Umbilical cord (tissue), 2 donors: ENCODE measurements around the gene SERINC3. TPM values are rescaled to one million over a fixed set of nuclear protein-coding genes. Genes with fewer than 3 reads are reported as not detected.
"Not testable (repeated sequence)": the region's sequence is repeated elsewhere in the genome, so short reads cannot be mapped to it uniquely, and the experiment has no call there.

Experiments
- DNase-seq: peaks from one replicate; pipeline ENCODE4 v3.0.0-alpha.2; 2015; ENCODE audit warnings: low spot score
- total RNA-seq: library from RNA; depleted of rRNA; stranded (reverse); fragments of >200 nt; gene quantifications from one replicate; pipeline ENCODE4 v1.2.3, GENCODE V29; 2014; ENCODE audit warnings: low replicate concordance; ENCODE audit not compliant: insufficient read depth

Gene SERINC3
- total RNA-seq, 1 donor from 2014 or later: 112 TPM

DNA sequence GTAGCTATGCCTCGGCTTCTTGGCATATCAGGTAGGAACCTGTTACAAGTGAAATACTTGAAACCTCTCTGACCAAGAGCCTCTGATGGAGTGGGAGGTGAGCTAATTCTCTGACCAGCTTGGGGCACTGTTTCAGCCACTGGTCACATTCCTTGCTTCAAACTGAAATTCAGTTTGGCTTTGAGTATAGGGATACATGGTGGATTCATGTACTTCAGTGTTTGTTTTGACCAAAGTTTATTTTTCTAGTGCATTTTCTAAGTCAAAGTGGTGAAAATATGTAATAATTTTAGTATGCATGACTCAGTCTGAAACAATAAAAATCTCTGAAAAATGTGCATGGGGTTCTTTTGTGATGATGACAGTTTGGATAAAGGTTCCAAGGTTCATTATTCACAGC lies 27.6 kb downstream of the SERINC3 start:
- no peak for DNase-seq

DNA sequence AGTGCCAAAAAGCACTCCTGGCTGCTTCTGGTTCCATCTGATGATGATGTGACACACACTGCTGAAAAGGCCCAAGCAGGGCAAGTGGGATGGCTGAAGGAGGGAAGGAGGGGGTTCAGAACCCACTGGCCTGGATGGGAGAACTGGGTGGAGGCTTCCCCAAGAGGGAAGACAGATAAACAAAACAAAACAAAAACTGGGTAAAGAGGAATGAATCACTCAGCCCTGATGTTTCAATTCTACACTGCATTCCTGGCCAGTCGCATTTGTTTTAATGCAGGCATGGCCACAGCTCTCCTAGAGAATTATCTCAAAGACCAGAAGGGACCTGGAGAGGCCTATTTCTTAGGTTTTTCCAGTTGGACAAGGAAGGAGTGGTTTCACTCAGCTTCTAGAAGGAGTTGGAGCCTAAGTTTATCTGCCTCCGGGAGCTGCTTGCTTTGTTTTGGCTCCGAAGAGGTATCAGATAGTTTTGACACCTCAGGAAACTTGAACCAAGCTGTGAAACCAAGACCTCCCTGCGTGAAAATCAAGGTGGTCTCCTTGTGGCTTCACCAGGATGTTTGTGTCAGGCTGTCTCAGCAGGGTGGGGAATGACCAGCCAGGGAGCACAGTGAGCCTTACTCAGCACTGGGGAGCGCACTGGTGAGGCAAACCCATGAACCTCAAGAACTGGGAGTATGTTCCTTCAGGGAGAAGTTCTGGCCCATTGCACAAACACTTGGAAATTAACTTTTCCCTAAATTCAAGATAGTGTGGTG lies 30.1 kb downstream of the SERINC3 start:
- DNase-seq: no peak

DNA sequence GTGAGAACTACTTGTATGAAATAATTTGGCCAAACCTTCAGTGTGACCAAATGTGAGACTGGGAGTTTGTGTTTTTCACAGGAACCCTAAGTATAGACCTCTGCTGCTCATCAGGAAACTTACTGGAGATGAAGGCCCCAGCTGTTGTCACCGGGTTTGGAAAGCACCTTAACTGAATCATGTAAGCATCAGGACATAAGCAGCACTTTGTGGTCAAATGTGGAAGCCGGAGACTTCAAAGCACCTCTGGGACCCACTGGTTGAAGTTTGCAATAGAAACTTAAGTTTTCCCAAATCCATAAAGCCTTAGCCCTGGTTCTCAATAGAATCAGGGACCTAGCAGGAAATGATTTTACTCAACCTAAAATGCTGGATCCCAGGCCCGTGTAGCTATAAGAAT lies 31.9 kb downstream of the SERINC3 start:
- no peak for DNase-seq

DNA sequence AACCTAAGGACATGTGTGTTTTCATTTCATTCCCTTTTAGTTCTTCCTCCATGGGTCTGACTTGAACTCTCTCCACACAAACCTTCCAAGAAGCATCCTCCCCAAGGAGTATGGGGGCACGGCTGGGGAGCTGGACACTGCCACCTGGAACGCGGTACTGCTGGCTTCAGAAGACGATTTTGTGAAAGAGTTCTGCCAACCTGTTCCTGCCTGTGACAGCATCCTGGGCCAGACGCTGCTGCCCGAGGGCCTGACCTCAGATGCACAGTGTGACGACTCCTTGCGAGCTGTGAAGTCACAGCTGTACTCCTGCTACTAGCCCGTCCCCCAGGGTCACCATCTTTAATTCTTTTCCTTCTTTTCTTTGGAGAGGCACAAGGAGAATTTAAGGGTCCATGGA lies 32.6 kb downstream of the SERINC3 start:
- no peak for DNase-seq

DNA sequence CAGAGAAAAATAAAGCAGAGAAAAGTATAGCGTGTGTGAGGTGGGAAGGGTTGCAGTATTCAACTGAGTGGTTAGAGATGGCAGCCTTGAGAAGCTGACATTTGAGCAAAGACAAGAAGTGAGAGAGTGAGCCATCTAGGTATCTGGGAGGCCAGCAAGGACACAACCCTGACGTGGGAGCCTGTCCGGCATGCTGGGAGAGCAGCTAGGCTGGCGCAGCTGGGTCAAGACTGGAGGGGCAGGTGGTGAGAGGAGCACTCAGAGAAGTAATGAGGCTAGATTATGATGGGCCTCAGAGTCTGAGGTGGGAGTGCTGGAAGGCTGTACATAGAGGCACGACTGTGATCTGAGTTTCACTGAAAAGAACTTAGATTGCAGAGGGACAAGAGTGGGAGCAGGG lies 33.3 kb downstream of the SERINC3 start:
- DNase-seq: no peak

DNA sequence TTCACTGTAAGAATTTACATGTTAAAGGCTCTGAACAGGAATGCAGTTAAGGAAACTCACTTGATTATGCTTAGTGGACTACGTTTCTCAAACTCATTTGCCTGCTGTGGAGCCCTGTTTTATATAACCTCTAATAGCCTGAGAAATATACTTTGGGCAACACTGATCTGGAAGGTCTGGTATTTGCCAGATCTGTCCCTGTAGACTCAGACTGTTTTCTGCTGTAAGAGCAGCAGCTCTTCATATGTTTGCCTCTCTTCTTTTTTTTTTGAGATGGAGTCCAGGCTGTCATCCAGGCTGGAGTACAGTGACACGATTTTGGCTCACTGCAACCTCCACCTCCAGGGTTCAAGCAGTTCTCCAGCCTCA lies 36.1 kb downstream of the SERINC3 start:
- DNase-seq: no peak

DNA sequence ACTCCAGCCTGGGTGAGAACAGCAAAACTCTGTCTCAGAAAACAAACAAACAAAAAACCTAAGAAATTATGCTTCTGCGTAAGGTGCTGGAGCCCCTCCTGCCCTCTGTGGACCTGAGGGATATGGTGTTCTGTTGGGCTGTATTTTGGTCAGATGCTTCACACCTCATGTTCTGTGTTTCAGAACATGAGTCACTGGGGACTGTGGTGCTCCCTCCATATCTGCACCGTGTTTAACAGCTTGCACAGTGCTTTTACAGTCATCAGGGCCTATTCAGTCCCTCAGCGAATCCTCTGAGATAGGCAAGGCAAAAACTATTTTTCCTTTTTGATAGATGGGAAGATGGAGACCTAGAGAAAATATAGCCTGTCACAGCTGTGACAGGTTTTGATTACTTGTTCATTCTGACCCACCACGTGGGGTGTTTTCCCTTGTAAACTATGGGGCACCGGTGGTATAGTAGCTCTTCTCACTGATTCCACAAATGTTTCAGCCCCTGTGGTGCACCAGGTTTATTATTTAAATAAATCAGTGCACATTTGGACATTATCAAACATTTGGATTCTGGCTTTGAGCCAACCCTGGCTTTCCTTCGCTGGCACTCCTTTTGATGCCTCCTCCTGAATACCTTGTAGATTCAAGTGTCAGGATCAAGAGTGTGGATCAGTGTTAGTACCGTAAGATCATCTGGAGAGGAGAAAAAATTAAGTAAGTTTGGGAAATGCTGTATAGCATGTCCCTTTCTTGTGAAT lies 36.6 kb downstream of the SERINC3 start:
- DNase-seq: no peak

DNA sequence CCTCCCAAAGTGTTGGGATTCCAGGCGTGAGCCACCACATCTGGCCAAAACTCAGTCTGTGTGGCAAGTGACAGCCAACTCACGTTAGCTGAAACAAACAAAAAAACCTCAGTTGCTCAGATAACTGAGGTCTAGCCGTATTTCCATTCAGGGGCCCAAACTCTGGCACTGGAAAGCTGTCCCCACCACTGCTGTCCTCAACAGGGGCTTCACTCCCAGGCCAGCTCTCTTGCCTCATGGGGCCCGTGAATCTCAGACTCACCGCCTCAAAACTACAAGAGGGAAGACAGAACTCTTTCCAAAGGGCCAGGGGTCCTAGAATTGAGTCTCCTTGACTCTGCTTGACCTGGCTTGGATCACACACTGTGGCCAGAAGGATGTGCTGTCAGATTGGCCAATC lies 38.8 kb downstream of the SERINC3 start:
- no peak for DNase-seq

DNA sequence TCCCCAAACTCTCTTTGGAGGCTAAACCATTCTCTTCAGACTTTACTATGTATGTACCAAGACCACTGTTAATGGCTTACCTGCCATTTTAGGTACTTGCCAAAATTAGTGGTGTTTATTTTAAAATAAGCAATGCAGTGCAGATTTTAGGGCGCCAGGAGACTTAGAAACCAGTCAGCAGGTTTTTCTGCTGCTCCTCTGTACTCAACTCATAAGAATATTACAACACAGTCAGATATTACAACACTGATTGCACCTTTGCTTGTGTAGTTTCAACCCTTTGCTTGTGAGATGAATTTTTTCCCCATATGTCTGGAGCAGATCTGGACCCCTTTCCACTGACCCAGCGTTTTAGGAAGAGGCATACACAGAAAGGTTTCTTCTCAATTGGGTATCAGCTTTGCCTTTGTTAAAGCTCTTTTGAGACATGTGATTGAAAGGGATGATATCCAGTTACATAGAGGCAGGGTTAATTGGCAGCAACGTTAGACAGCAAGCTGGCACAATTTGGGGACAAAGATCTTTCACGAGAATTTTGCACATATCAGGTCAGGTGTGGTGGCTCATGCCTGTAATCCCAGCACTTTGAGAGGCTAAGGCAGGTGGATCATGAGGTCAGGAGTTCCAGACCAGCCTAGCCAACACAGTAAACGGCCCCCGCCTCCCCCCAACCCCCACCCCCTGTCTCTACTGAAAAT lies 40.0 kb downstream of the SERINC3 start:
- no peak for DNase-seq

DNA sequence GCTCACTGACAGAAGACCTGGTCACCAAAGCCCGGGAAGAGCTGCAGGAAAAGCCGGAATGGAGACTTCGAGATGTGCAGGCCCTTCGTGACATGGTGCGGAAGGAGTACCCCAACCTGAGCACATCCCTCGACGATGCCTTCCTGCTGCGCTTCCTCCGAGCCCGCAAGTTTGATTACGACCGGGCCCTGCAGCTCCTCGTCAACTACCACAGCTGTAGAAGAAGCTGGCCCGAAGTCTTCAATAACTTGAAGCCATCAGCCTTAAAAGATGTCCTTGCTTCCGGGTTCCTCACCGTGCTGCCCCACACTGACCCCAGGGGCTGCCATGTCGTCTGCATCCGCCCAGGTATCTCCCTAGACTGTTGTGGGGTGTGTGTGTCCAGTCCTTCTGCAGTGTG lies 41.8 kb downstream of the SERINC3 start:
- no peak for DNase-seq

DNA sequence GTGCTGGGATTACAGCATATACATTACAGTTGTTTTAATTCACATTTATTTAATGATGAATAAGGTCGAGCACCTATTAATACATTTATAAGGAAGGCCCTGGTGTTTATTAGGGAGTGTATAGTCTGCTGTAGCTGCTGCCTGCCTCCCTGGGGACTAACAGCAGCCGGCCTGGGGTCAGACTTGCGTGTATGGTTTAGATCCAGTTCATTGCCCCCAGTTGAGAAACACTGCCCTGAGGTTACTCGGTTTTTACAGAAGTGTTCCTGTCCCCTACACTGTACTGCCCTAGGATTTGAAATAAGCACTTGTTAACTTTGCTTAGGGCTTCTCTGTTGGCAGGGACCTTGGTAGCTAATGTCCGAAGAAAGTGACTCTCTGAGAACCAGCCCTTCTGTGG lies 42.2 kb downstream of the SERINC3 start:
- no peak for DNase-seq

DNA sequence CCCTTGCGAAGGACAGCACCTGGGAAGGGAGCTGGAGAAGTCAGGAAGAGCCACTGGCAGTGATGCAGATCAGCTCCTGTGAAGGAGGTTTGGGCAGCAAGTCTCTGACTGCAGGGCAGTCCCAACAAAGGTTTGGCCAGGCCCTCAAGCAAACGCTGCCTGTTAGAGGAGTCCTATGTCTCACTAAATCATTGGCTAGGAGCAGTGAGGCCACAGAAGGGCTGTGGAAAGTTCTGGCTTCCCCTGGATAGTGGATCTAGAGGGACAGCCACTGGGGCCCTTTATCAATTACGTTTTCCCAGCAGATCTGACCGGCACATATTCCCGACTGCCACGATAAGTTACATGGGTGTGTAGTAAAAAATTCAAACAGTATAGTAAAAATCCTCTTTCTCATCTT lies 43.7 kb downstream of the SERINC3 start:
- DNase-seq: no peak

DNA sequence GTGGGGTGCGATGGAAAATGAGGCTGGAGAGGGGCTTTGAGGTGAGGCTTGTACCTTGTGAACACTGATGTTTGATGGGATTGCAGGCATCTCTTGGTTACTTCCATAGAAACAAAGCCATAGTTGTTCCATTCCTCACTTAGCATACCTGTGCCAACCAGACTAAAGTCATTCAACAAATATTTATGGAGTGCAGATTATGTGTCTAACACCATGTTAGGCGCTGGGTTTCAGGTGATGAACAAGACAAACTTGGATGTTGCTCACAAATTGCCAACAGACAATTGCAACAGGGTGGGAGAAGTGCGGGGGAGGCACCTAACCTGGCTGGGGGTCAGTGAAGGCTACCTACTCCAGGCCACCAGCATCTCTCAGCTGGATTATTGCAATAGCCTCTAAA lies 44.7 kb downstream of the SERINC3 start:
- no peak for DNase-seq

DNA sequence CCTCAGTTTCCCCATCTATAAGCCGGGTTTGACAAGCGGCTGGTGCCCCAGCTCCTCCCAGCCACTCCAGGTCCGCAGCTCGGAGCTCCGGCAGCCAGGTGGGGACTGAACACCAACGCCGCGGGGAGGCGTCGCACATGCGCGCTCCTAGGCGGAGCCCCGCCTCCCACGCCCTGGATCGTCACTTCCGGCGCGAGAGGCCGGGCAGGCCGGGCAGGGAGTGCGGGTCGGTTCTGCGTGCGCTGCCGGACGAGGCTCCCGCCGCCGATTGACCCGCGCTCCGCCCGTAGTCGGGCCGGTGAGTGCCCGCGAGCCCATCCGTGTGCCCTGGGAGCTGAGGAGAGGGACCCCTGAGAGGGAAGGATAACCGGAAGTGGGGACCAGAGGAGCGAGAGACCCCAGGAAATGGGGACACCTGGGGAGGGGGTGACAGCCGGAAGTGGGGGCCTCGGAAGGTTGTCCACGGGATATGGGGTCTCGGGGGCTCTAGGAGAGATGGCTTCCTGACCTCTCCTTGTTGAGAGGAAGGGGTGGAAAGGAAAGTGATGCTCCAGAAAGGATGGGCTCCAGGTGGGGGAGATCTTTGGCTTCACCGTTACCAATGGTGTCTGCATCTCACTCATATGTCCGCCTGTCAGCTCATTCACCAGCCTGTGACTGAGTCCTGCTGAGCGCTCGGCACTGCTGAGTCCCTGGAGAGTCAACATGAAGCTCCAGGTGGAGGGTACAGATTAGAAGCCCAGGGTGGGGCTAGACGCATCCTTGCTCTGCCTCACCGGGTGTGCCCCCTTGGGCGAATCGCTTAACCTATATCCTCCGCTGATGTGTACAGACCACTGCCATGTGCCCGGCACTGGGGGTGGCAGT lies 45.9 kb downstream of the SERINC3 start, which contains the start of gene TTPAL:
Gene TTPAL (plus strand): TSS at position 181 of the 867 bp plus-strand sequence. CDS start 4,126 bp downstream, outside the sequence.
- DNase-seq: peak; percentile 87

DNA sequence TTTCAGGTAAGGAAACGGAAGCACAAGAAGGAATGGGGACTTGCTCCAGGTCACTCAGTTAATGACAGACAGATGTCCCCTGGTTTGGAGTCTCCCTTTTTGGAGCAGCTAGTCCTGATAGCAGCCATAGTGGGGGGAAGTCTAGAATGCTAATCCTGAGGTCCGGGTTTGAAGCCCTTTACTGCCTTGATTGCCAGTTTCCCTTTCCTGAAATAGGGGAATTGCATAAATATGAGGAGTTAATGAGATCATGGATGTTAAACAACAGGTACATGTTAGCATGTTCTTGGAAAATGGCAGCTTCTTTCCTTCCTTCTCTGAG lies 46.5 kb downstream of the SERINC3 start:
- no peak for DNase-seq

DNA sequence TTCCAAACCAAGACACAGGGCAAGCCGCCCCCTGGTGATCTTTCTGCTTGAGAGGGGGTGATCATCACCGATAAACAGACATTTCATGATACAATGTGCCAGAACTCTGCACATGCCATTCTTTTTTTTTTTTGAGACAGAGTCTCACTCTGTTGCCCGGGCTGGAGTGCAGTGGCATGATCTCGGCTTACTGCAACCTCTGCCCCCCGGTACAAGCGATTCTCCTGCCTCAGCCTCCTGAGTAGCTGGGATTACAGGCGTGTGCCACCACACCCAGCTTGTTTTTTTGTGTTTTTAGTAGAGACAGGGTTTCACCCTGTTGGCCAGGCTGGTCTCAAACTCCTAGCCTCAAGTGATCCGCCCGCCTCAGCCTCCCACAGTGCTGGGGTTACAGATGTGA lies 49.6 kb downstream of the SERINC3 start:
- not testable (repeated sequence) for DNase-seq

DNA sequence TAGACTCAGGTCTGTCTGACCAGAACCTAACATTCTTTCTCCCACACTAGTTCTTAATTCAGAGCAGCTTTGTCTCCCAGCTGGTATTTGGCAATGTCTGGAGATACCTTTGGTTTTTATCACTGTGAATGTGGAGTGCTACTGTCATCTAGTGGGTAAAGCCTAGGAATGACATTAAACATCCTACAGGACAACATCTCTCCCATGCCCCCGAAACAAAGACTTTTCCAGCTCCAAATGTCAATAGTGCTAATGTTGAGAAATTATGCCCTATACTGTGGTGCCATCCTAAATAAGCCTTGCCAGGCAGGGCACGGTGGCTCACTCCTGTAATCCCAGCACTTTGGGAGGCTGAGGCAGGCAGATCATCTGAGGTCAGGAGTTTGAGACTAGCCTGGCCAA lies 50.4 kb downstream of the SERINC3 start:
- peak; percentile 30 for DNase-seq

DNA sequence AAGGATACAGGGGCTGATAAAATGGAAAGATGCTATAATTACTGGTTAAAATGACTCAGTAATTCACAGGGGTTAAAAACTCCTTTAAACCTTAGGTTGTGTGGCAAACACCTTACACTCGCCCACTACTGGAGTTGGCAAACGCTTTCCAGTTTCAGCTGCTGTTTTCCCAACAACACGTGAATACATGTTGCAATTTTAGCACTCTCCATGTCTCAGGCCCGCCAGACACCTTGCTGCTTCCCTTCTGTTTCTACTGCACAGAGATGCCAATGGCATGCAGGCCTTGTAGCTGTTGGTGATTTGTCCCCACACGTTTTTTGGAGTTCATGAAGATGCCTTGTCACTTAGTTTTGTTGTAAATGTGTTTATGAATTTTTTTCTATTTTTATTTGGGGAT lies 51.5 kb downstream of the SERINC3 start:
- DNase-seq: no peak

DNA sequence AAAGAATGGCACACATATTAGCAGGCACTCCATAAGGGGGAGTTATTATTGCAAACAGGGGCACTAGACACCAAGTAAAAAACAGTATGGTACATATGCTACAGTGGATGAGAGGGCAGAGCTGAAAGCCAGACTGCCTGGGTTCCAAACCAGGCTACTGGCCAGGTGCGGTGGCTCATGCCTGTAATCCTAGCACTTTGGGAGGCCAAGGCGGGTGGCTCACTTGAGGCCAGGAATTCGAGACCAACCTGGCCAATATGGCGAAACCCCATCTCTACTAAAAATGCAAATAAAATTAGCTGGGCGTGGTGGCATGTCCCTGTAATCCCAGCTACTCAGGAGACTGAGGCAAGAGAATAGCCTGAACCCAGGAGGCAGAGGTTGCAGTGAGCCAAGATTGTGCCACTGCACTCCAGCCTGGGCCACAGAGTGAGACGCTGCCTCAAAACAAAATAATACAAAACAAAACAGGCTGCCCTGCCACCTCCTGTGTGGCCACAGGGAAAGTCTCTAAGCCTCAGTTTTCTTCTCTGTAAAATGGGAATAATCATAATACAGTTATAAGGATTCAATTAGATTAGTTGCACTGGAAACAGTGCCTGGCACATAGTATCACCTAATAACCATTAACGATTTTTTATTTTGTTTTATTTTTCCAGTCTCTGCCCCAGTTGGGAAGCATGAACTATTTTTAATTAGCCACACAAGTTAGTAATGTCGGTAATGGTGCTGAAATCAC lies 53.7 kb downstream of the SERINC3 start:
- DNase-seq: no peak

DNA sequence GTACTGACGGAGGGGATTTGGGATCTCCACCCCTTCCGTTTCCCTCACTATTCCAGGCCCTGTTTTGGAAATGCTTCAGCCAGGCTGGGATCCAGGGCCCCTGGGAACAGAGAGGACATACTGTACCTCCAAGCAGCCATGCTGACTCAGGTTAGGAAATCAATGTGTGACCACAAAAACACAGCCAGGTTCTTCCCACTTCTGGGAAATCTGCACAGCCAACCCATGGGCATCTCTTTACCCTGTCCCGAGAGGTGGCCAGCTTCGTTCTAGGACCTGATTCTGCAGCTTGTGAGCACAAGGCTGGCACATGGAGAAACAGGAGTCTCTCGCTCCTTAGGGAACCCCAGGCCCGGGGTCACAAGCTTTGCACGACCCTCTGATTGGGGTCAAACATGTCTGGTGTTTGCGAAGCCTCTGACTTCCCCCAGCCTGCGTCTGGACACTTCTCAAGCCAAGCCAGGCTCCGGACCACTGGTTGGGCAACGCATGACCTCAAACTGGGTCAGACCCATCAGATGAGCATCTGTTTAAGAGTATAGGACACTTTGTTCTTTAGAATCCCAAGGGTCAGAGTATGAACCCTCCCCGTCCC lies 54.5 kb downstream of the SERINC3 start:
- DNase-seq: no peak
